HG02852 (cell line): ENCODE measurements around the gene TXNDC2.
"Not testable (repeated sequence)": the region's sequence is repeated elsewhere in the genome, so short reads cannot be mapped to it uniquely, and the experiment has no call there.

Source experiments
- ATAC-seq: cut with Tn5 transposase; IDR thresholded peaks from one replicate; pipeline ENCODE4 v1.9.1; 2021; ENCODE audit warnings: mild to moderate bottlenecking, moderate library complexity; ENCODE audit not compliant: unreplicated experiment

The TXNDC2 gene

DNA sequence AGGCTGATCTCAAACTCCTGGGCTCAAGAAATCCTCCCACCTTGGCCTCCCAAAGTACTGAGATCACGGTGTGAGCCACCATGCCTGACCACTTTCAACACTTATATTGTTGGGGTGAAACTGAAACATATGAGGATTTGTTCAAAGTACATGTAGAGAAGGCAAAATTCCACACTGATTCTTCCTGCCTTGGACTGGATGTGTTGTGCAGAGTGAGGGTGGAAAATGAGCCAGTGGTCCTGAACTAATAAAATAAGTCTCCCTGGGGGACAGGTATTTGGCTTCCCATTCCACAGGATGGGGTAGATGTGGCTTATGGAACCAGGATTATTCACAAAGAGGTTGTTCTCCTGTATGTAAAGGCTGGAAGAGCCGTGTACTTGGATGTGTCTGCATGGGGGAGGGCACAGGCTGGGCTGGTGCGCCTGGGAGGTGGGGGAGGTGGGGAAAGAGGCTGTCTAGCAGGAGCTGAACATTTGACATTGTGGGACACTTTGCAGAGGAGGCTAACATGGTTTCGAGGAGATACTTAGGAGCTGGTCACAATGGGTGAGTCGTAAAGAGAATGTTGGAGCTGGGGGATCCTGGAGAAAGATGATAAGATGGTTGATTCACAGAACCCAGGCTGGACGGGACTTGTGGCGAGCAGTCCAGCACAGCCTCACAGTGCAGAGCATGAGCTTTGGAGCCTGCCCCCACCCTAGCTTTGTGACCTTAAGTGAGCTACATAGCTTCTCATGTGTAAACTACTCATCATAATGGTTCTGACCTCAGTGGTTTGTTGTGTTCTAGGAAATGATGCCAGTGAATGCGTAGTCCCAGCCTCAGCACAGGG is at the start of gene TXNDC2:
TXNDC2 (plus strand) TSS at position 804 of the 835 bp plus-strand sequence. CDS start 708 bp downstream, outside the sequence.
- ATAC-seq, result no peak

DNA sequence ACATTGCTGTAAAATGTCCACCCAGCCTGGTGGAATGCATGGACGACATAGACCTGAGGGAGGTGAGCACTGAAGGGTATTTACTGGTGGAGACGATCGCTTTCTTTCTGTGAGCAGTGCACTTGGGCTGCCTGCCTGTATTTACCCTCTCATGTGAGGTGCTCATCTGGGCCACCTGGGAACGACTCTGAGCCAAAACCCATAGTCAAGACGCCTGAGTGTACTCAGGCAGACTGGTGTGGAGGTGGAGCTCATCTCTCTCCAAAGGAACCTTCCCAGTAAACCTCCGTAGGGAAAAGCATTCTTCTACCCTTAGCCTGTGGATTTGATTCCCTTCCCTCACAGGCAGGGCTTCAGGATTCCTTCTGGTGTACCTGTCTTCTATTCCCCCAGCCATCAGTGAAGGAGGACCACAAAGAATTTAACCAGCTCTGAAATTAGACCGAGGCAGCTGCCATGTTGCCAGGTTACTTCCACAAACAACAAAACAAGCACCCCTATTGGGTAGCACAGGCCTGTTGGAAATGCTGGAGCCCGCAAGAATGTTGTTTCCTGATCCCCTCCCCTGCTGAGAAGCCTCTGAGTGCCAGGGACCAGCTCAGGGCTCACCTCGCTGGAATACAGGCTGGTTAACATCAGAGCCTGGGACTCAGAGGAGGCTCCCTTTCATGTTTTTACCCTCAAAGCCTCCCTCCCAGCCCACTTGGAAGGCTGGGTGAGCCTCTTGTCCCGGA is 47.5 kb upstream of the TXNDC2 start:
- ATAC-seq, result no peak

DNA sequence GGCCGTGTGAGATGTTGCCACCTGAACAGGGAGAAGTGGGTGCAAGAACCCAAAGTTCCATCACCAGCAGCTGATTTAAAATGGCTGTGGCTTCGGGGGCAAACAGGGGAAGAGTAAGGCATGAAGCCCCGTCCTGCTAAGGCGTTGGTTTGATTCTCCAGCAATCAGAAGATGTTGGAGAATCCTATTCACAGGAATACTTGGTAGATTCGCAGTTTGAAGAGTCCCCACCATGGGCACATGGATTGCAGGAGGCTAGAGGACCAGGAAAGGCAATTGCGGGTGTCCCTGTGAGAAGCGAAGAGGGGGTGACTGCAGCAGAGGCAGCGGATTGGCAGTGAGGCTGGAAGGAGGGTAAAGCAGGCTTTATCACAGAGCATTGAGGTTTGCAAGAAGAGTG is 46.6 kb upstream of the TXNDC2 start:
- no peak for ATAC-seq

DNA sequence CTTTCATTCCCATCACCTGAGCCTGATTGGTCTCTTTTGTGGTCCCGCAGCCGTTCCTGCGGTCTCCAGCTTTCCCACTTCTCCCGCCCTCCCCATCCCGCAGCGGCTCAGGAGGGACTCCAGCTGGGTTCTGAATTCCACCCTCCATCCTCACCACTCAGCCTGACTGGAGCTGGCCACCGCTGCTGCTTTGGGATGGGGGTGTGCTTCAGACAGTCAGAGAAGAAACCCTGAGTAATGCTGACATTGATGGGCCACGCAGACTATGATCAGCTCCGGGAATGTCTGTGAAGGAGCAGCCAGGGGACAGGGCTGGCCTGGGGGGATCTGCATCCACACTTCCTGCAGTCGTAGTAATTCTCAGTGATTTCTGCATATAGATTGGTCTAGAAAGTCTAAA is 45.9 kb upstream of the TXNDC2 start:
- no peak for ATAC-seq

DNA sequence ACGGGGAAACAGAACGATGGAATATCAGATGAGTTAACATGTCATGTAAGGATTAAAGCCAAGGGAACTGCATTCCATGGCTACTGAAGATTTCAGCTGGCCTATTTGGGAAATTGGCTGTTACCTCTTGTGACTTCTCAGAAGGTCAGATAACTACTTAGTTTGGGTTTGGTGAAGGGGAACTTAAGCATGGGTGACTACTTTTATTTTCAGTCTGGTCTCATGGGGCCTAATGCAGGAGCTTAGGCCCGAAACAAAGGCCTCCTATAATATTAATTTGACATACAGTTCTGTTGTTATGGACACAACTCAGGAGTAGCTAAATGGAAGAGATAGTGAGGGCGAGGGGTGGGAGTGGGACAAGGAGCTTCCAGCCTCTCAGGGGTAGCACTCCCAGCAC is 44.0 kb upstream of the TXNDC2 start:
- no peak for ATAC-seq

DNA sequence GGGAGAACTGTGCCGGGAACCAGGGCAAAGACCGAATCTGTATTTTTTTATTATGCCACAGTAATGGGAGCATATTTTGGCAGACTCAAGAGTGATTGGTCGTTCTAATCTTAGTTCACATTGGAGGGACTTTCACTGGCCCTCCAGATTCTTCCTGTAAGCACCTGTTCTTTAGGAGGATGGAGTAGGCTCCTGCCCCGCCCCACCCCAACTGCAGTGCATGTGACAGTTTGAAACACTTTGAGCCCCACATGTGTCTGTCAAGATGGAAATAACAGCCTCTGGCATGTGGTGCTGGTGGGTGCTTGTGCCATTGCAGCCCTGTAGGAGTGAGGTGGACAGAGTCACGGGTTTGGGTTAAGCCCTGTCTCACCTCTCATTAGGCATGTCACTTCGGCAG is 43.3 kb upstream of the TXNDC2 start:
- ATAC-seq, result no peak

DNA sequence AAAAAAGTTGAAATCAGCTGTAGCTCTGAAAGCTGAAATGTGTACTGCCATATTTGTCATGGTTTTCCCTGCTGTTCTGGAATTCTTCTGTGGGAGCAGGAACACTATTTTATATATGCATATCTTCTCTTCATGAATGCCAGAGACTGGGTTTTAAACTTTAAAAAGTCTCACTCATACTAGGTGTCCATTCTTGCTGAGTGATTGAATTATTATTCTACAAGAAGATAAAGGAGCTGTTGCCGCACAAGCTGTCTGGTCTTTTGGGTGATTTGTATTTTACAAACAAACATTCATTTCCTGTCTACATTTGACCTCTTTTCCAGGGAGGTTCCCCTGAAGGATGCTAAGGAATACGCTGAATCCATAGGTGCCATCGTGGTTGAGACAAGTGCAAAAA is 40.5 kb upstream of the TXNDC2 start:
- ATAC-seq, result no peak

DNA sequence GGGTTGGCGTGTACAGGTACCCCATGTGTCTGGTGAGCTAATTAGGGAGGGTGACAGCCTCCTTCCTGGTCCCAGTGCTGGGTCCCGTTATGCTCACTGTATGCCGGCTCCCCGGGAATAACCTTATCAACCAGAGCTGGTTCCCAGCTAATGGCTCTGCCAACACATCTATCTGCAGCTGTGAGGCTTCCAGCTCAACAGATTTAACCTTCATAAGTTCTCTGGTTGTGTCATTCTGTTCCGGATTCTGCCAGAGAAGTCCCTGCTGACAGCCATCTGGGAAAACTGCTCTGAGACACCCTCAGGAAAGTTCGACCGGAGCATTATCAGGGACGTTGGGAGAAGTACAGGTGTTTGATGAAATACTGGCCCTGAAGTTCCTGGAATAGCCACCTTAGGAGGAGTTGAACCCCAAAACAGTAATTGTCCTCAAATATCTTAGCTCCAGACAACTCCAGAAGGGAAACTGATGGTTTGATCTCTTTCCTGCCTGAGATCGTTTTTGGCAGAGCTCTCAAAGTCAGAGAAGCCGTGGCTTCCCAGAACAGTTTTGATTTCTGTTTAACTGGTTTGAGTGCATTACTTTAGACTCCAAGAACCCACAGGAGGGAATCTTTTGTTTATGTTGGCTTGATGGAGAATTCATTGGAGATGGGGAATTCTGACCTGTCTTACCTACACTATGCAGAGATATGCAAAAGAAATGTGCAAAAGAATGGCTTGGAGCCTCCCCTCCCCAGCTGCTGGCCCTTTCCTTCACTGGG is 39.4 kb upstream of the TXNDC2 start:
- no peak for ATAC-seq

DNA sequence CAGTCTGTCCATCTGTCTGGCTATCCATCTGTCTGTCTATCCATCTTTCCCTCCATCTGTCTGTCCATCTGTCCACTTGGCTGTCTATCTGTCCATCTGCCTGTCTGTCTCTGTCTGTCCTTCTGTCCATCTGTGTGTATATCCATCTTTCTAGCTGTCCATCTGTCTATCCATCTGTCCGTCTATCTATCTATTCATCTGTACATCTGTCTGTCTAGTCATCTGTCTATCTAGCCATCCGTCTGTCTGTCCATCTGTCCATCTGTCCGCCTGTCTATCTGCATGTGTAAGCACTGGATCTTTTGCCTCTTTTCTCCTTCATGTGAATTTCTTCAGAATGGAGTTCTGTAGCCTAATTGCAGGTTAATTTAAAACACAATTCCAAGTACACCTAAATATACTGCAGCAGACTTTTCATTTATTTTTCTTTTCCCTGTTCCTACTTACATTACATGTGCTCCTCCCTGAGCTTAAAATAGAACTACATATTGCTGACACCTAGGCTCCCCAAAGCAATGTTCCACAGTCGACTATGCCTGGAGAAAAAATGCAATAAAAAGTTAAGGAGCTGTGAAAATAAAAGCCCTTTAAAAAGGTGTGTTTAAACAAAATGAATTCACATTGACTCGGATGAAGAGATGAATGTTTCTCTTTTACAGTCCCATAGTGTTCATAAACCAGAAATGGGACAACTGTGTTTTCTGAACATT is 37.4 kb upstream of the TXNDC2 start:
- ATAC-seq, result no peak

DNA sequence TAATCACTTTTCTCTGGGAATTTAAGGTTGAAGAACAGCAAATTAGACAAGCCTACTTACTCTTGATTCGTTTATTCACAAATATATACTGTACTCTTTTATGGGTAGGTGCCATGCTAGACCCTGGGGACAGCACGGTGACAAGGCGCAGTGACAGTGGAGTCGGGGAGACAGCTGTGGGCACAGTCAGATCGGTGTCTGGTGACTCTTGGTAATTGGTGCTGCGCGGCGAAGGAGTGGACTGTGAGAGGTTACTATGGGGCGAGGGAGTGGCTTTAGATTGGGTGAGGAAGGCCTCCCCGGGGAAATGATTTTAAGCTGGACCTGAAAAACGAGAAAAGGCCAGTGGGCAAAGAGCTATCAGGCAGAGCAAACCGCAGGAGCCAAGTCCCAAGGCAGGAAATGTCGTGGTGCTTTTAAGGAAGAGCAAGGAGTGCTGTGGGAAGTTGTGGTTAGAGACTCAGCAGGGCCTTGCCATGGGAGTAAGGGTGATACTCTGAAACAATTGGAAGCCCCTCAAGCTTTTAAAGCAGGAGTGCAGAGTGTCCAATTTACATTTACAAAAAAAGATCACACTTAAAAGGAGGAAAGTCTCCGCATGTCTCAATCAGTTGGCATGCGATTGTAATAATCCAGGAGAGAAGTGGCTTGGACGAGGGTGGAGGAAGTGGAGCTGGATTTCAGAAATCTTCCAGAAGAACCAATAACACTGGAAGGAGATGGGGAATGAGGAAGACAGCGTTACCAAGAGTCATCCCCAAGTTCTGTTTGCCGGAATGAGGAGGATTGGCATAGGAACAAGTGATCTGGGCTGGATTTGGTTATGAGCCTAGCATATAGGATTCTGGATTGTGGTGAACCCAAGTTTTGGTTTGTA is 36.1 kb upstream of the TXNDC2 start:
- no peak for ATAC-seq

DNA sequence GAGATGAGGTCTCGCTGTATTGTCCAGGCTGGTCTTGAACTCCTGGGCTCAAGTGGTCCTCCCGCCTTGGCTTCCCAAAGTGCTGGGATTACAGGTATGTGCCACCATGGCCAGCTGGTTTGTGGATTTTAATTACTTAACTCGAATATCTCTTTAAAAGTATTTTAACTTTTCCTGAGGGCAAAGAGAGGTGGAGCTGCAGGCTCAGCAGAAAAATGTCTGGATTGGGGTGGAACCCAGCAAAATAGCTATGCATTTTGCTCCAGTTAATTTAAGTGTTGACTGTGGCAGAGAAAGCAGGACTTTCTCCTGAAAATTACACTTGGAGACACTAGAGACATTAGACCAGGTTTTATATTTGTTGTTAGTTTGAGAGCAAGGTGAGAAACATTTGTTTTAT is 35.5 kb upstream of the TXNDC2 start:
- ATAC-seq, result no peak

DNA sequence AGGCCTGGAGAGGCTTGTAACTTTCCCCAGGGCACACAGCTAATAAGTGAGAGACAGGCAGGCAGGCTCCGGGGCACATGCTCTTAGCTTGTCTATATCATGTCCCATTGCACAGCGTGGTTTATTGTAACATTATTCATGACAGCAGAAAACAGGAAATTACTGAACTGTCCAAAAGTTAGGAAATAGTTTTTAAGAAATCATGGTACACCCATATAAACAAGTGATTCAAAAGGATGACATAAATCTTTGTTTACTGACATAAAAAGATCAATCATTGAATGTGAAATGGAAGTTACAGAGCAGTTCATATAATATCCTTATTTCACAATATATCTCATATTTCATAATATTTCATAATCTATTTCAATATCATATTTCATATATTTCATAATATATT is 34.3 kb upstream of the TXNDC2 start:
- no peak for ATAC-seq

DNA sequence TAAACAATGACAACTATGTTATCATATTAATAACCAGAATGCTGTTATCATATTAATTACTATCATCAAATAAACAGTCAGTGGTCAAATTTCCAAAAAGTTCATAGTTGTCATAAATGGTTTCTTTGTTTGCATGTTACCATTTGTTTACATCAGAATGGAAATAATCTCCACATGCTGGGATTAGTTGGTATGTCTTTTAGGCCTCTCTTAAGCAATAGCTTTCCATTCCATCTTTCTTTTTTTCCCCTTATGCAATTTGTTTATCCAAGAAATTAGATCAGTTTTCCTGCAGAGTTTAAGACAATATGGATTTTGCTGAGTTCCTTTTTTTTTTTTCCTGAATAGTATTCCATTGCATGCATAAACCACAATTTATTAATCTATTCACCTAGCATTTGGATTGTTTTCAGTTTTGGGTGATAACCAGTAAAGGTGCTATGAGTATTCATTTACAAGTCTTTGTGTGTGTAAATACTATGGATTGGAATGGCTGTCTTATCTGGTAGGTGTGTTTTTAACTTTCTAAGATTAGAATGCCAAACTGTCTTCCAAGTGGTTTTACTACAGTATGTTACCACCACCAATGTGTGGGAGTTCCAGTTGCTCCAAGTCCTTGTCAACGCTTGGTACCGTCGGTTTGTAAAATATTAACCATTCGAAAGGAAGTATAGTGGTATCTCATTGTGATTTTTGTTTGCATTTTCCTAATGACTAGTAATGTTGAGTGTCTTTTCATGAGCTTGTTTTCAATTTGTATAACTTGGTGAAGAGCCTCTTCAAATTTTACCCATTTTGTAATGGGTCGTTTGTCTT is 33.3 kb upstream of the TXNDC2 start:
- no peak for ATAC-seq

DNA sequence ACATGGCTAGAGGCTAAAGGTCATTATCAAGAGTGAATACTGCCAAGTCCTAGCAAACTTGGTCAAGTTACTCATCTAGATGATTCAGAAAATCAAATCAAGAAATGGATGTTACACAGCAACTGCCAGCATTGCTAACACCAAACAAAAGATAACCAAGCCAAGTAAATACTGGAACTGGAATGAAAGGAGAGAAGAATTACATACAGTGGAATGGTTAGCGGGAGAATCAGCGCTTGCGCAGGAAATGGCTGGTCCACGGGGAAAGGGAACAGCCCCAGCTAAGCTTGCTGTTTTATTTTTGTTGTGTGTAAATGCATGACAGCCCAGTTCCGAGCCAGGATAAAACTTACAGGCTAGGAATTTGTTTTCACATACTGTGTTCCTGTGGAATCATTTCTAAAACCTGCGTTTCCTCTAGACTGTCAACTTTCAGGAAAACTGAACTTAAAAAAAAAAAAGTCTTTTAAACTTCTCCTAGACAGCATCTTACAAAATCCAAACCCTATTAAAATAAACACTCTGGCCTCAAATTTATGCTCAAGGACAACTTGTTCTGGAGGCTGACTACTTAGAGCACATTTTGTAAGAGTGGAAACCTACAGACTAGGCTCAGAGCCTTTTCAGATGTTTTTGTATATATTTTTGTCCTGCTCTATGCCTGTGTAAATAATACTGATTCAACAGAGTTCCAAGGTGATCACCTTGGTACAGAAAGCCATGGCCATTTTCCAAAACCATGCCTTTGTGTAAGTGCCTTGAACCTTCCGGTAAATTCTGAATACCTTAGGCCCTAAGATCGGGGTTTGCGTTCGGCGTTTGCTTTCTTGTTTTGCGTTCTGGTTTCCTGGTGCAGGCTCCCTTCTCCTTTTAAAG is 30.7 kb upstream of the TXNDC2 start:
- no peak for ATAC-seq

DNA sequence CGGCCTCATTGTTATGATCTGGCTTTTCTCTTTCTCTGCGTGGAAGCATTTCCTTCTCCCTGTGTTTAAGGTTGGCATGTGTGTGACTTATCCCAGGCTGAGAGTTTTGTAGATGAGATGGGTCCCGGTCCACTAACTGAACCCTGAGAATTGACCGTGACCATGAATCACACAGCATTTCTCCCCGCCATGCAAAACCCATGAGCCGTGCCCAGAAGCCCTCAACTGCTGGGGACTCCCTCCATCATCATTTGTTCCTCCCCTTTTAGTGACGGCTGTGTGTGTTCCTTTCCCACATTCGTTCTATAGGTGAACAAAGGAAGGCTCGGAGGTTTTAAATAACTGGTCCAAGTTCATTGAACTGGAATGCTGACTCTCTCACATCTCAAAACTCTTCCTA is 30.1 kb upstream of the TXNDC2 start:
- ATAC-seq, result no peak

DNA sequence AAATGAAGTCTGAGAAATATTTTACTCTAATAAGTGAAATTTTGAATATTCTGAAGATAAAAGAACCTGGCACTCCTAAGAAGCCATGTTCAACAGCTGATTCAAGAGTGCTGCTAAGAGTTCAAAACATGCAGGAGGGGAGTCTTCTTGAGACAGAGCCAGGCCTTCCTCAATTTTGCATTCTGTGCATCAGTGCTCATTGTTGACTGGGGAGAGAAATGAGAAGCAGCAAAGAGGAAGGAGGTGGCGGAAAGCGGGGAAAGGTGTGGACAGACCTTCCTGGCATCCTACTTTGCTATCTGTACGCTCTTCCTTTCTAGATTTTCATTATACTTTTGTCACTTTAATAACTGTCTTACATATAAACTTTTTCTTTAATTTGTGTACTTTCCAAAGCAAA is 29.7 kb upstream of the TXNDC2 start:
- ATAC-seq, result no peak

DNA sequence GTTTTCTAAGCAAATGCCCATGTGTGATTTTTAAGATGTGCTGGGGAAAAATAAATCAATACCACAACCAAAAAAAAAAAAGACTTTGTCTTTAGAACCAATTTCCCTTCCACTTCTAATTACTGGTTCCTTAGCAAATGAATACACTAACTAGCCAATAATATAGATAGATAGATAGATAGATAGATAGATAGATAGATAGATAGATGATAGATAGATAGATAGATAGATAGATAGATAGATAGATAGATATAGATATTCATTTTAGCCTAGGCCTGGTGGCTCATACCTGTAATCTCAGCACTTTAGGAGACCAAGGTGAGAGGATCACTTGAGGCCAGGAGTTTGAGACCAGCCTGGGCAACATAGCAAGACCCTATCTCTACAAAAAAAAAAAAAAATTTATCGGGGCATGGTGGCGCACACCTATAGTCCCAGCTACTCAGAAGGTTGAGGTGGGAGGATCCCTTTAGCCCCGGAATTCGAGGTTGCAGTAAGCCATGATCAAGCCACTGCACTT is 28.2 kb upstream of the TXNDC2 start:
- not testable (repeated sequence) for ATAC-seq

DNA sequence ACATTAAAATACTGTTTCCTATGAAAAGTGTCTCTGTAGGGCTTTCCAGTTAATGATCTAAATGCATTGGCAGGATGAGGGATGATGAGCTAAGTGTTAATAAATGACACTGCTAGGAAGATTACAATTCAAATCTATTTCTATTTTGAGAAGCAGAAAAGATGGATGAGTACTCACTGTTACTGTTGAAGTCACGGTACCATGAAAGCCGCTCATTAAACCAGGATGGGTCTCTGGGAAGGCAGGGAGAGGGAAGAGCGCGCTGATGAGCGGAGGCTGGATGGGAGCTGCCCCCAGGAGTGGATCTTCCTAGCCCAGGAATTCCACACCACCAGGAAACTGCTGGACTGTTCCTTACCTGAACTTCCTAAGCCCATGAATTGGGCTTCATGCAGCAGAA is 27.1 kb upstream of the TXNDC2 start:
- ATAC-seq, result no peak
